ENCODE data around the gene ZNF618. TPM values are rescaled to one million over a fixed set of nuclear protein-coding genes. Genes with fewer than 3 reads are reported as not detected.

ZNF618 gene
- total RNA-seq, 2 donors from 2014 or later = 3.1 to 3.3 TPM

DNA sequence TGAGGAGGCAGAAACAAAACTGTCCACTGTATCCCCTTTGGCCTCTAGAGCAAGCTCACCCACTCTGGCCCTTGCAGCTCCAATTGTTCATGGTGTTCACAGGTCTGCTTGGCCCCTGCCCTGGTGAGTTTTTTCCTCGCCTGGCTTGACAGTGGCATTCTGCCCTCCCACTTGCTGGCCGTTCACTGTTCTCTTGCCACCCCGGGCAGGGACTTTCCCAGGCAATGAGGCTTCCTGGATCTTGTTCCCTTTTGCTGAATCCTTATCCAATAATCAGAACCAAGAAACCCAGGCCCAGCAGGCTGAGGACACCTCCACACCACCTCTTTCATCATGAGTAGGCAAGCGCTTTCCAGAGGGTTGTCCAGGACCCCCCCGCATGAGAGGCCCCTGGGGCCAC, 31.2 kb downstream of the ZNF618 start:
- Histone ChIP-seq H3K27ac (no peak overlapping the region), H3K9me3 (no peaks in the 10 kb centered on the region), H3K9ac (ENCODE audit: low read depth in 2 of 2, low read length in 2 of 2) (no peak overlapping the region), H3K4me1 (no peaks in the 10 kb centered on the region), H3K4me3 (no peak overlapping the region), H3K27me3 (no peaks in the 10 kb centered on the region), H3K36me3 (no peaks in the 10 kb centered on the region)
- TF ChIP-seq, protein P1, sequence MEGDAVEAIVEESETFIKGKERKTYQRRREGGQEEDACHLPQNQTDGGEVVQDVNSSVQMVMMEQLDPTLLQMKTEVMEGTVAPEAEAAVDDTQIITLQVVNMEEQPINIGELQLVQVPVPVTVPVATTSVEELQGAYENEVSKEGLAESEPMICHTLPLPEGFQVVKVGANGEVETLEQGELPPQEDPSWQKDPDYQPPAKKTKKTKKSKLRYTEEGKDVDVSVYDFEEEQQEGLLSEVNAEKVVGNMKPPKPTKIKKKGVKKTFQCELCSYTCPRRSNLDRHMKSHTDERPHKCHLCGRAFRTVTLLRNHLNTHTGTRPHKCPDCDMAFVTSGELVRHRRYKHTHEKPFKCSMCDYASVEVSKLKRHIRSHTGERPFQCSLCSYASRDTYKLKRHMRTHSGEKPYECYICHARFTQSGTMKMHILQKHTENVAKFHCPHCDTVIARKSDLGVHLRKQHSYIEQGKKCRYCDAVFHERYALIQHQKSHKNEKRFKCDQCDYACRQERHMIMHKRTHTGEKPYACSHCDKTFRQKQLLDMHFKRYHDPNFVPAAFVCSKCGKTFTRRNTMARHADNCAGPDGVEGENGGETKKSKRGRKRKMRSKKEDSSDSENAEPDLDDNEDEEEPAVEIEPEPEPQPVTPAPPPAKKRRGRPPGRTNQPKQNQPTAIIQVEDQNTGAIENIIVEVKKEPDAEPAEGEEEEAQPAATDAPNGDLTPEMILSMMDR (IDR thresholded peaks at IDR 0.05) = no peak
- DNase-seq = no peak
- intact Hi-C loops (cut with DNase I) = no loop called here

DNA sequence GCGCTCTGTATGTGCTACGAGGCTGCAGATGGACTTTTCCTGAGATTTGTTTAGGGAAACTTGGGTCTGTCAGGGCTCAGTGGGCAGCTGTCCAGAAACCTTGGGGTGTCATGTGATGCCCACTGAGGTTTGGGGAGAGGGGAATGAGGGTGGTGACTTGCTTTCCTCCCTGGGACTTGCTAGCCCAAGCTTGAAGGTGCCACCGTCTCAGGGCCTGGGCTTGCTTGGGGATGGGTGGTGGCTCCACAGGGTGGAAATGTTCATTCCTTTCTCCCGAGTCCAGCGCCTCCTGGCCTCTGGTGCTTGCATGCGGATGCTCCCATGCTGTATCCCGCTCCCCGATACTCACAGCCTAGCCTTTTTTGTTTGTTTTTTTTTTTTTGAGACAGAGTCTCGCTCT, 33.3 kb downstream of the ZNF618 start:
- H3K27ac ChIP-seq = no peak overlapping the region
- TF ChIP-seq, protein P1 (IDR thresholded peaks at IDR 0.05) = no peak
- intact Hi-C loops (cut with DNase I) = no loop called here
- no peak for DNase-seq
- no peaks in the 10 kb centered on the region for H3K9me3 ChIP-seq
- no peaks in the 10 kb centered on the region for H3K4me1 ChIP-seq
- no peaks in the 10 kb centered on the region for H3K36me3 ChIP-seq
- no peak overlapping the region for H3K9ac ChIP-seq (ENCODE audit: low read depth in 2 of 2, low read length in 2 of 2)
- no peaks in the 10 kb centered on the region for H3K27me3 ChIP-seq
- no peak overlapping the region for H3K4me3 ChIP-seq

DNA sequence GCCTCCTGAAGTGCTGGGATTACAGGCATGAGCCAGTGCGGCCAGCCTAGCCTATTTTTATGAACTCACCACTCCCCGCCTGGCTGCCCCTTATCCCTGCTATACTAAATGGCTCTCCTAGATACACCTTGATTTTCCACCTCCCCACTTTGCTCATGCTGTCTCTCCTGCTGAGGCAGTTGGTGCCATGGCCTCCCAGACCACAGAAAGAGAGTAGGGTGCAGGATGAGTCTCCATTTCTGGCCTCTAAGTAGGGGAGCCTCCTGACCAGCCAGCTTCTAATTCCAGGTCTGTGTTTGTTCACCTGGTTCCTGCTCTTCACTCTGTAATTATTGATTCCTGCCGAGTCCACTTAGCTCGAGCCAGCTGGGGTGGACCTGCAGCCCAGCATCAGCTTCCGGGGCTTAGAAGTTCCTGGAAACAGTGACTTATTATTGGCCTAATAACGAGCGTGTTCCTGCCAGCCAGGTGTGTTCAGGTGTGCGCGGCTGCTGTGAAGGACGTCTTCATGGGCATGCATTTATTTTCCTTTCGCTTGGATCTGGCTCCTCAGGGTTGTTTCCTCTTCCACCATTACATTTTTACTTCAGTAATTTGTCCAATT, 34.0 kb downstream of the ZNF618 start:
- intact Hi-C loops (cut with DNase I) = no loop called here
- no peaks in the 10 kb centered on the region for H3K27me3 ChIP-seq
- H3K36me3 ChIP-seq = no peaks in the 10 kb centered on the region
- no peak overlapping the region for H3K9ac ChIP-seq (ENCODE audit: low read depth in 2 of 2, low read length in 2 of 2)
- H3K4me3 ChIP-seq = no peak overlapping the region
- DNase-seq = no peak
- TF ChIP-seq, protein P1 (IDR thresholded peaks at IDR 0.05) = no peak
- H3K27ac ChIP-seq = no peak overlapping the region
- H3K4me1 ChIP-seq = no peaks in the 10 kb centered on the region
- H3K9me3 ChIP-seq = no peaks in the 10 kb centered on the region

DNA sequence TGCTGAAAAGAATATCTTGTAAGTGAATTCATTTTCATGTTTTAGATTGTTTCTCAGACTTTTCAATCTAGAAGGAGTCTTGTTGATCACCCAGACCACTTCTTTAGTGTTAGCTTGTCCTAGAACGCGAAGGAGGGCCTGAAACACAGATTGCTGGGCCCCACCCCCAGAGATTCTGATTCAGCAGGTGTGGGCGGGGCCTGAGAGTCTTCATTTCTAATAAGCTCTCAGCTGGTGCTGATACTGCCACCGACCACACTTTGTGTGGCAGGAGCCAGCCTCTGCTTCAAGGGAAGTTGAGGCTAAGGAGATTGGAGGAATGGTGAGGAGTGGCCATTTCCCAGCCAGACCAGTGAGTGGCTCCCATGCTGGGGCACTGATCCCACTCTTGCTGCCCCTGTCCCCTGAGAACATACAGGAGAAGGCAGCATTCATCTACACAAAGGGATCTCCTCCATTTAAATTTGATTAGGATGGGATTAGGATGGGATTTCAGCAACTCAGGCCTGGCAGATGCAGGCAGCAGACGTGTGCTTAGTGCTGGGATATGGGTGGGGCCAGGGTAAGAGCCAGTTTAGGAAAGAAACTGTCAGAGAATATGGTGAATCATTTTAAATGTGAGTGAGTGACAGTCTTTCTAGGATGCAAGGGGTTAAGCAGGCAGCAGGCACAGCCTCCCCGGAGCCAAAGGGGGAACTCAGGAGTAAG, 35.9 kb downstream of the ZNF618 start:
- Histone ChIP-seq H3K36me3 (no peaks in the 10 kb centered on the region), H3K9ac (ENCODE audit: low read depth in 2 of 2, low read length in 2 of 2) (no peak overlapping the region), H3K4me3 (no peak overlapping the region), H3K9me3 (no peaks in the 10 kb centered on the region), H3K27me3 (no peaks in the 10 kb centered on the region), H3K4me1 (no peaks in the 10 kb centered on the region), H3K27ac (no peak overlapping the region)
- TF ChIP-seq, protein P1 (IDR thresholded peaks at IDR 0.05) = no peak
- intact Hi-C loops (cut with DNase I) = no loop called here
- DNase-seq = no peak

DNA sequence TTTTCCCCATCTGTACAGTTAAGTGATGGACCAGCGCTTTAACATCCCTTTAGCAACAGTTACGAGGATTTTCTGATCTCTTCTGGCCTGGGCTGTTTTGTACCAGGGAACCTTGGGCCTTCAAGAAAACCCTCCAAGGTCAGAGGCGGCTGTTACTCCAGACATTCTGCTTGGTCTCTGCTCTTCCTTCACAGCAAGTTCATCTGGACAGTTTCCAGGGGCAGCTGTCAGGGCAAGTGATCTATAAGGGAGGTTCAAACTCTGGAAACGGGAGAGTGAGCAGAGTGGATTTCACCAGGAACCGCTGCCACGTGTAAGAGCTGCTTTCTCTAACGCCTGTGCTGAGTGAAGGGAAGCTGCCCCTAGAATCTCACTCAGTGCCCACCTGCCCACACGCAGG, 36.7 kb downstream of the ZNF618 start:
- no peaks in the 10 kb centered on the region for H3K27me3 ChIP-seq
- no peaks in the 10 kb centered on the region for H3K36me3 ChIP-seq
- DNase-seq = no peak
- TF ChIP-seq, protein P1 (IDR thresholded peaks at IDR 0.05) = no peak
- intact Hi-C loops (cut with DNase I) = no loop called here
- no peaks in the 10 kb centered on the region for H3K4me1 ChIP-seq
- no peak overlapping the region for H3K27ac ChIP-seq
- H3K9me3 ChIP-seq = no peaks in the 10 kb centered on the region
- H3K9ac ChIP-seq (ENCODE audit: low read depth in 2 of 2, low read length in 2 of 2) = no peak overlapping the region
- no peak overlapping the region for H3K4me3 ChIP-seq
